Cardiac muscle cell (in vitro differentiated cells and primary cell): ENCODE data around the gene COL5A1. TPM values are rescaled to one million over a fixed set of nuclear protein-coding genes. Genes with fewer than 3 reads are reported as not detected.
"Not testable (repeated sequence)": the region's sequence is repeated elsewhere in the genome, so short reads cannot be mapped to it uniquely, and the experiment has no call there.

Experiments
- DNase-seq, 2 donors: peaks; one replicate each; pipeline versions ENCODE4 v3.0.0 to v3.0.0-alpha.2; 2010 to 2017; ENCODE audit warnings: low read depth in 1 of 2, low spot score in 1 of 2
- H3K27ac ChIP-seq: fragments of 200-600 bp; sonication (generic); 2 replicates; pipeline ENCODE4 v1.5.1; 2016
- H3K27me3 ChIP-seq: fragments of 200-600 bp; sonication (generic); 2 replicates; pipeline ENCODE4 v1.6.0; 2016; ENCODE audit warnings: control low read depth
- H3K36me3 ChIP-seq: fragments of 200-600 bp; sonication (generic); 2 replicates; pipeline ENCODE4 v1.5.1; 2016; ENCODE audit warnings: control low read depth
- H3K4me1 ChIP-seq: fragments of 200-600 bp; sonication (generic); 2 replicates; pipeline ENCODE4 v1.8.1; 2017; ENCODE audit warnings: low read depth, mild to moderate bottlenecking, mixed run types
- H3K4me3 ChIP-seq: fragments of 200-600 bp; sonication (generic); 2 replicates; pipeline ENCODE4 v1.5.1; 2016; ENCODE audit warnings: mild to moderate bottlenecking
- H3K9me3 ChIP-seq: fragments of 200-600 bp; sonication (generic); 2 replicates; pipeline ENCODE4 v1.5.1; 2017; ENCODE audit warnings: low read depth, mild to moderate bottlenecking, control low read depth
- polyA plus RNA-seq: library from polyadenylated mRNA; unstranded; fragments of >200 nt; fragmentation: Nextera tagmentation; extraction: Ambion mirVana; gene quantifications from 2 replicates; pipeline ENCODE4 v1.2.1, GENCODE V29; 2016
- total RNA-seq: library from RNA; depleted of rRNA; stranded (reverse); fragments of >200 nt; gene quantifications from 2 replicates; pipeline ENCODE4 v1.2.3, GENCODE V29; 2016
- TF ChIP-seq, protein P1 (sequence below): IDR thresholded peaks from 2 replicates; pipeline ENCODE4 v1.5.1; 2012; ENCODE audit warnings: low read depth, mild to moderate bottlenecking, low read length

Gene COL5A1
- total and polyA plus RNA-seq, 2 experiments from 2014 or later, result 34.5 to 129 TPM

- peaks cover 32% of the 10 kb centered on the region for H3K4me1 ChIP-seq
- H3K27me3 ChIP-seq, result no peaks in the 10 kb centered on the region
- TF ChIP-seq, protein P1, sequence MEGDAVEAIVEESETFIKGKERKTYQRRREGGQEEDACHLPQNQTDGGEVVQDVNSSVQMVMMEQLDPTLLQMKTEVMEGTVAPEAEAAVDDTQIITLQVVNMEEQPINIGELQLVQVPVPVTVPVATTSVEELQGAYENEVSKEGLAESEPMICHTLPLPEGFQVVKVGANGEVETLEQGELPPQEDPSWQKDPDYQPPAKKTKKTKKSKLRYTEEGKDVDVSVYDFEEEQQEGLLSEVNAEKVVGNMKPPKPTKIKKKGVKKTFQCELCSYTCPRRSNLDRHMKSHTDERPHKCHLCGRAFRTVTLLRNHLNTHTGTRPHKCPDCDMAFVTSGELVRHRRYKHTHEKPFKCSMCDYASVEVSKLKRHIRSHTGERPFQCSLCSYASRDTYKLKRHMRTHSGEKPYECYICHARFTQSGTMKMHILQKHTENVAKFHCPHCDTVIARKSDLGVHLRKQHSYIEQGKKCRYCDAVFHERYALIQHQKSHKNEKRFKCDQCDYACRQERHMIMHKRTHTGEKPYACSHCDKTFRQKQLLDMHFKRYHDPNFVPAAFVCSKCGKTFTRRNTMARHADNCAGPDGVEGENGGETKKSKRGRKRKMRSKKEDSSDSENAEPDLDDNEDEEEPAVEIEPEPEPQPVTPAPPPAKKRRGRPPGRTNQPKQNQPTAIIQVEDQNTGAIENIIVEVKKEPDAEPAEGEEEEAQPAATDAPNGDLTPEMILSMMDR, result no peak
- no peaks in the 10 kb centered on the region for H3K9me3 ChIP-seq
- H3K27ac ChIP-seq, result no peak overlapping the region
- no peaks in the 10 kb centered on the region for H3K36me3 ChIP-seq
- no peak for DNase-seq
- no peak overlapping the region for H3K4me3 ChIP-seq
Observed at GRCh38 chr9:134681061-134681661, 39.6 kb downstream of the COL5A1 start.

GRCh38 chr9:134682026-134682425 is 40.4 kb downstream of the COL5A1 start:
- Histone ChIP-seq H3K4me3 (no peak overlapping the region), H3K27ac (no peak overlapping the region), H3K36me3 (no peaks in the 10 kb centered on the region), H3K27me3 (no peaks in the 10 kb centered on the region), H3K9me3 (no peaks in the 10 kb centered on the region), H3K4me1 (peaks cover 32% of the 10 kb centered on the region)
- DNase-seq, result no peak
- TF ChIP-seq, protein P1, result no peak

- DNase-seq, result no peak
- H3K4me1 ChIP-seq, result peaks cover 32% of the 10 kb centered on the region
- no peaks in the 10 kb centered on the region for H3K27me3 ChIP-seq
- H3K27ac ChIP-seq, result no peak overlapping the region
- TF ChIP-seq, protein P1, result no peak
- no peaks in the 10 kb centered on the region for H3K36me3 ChIP-seq
- no peak overlapping the region for H3K4me3 ChIP-seq
- H3K9me3 ChIP-seq, result no peaks in the 10 kb centered on the region
Observed at GRCh38 chr9:134682651-134683364, 41.2 kb downstream of the COL5A1 start.

DNA sequence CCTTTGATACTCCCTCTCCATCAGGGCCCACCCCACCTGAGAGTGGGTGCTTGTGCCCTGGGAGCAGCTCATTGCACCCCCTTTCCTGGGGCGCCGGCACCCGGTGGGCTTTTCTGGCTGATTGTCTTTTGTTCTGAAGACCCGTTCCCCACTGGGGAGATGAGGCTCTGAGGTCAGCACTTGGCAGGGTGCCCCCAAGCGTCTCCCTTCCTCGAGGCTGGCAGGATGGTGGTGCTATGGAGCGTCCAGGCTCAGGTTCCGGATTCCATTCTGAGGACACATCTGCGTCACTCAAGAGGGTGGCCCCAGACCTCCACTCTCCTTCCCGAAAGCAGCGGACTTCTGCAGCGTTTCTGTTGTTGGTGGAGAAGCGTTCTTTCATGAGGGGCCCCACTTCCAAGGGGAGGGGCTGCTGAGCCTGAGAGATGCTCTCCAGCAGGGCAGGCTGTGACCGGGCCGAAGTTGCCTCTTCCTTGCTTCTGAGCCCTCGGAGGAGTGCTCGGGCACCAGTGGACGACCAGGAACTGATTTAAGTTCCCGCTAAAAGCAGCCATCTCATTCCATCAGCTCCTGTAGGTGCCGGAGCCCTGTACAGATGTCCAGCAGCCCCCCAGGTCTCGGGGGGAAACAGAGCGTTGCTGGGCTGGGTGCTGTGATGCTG is 42.2 kb downstream of the COL5A1 start:
- no peak for DNase-seq
- H3K4me3 ChIP-seq, result no peak overlapping the region
- H3K27ac ChIP-seq, result no peak overlapping the region
- peaks cover 32% of the 10 kb centered on the region for H3K4me1 ChIP-seq
- TF ChIP-seq, protein P1, result no peak
- no peaks in the 10 kb centered on the region for H3K27me3 ChIP-seq
- no peaks in the 10 kb centered on the region for H3K36me3 ChIP-seq
- no peaks in the 10 kb centered on the region for H3K9me3 ChIP-seq

GRCh38 chr9:134684375-134684723 is 42.7 kb downstream of the COL5A1 start:
- no peak for DNase-seq
- H3K4me3 ChIP-seq, result no peak overlapping the region
- H3K4me1 ChIP-seq, result peaks cover 32% of the 10 kb centered on the region
- no peak overlapping the region for H3K27ac ChIP-seq
- H3K9me3 ChIP-seq, result no peaks in the 10 kb centered on the region
- no peaks in the 10 kb centered on the region for H3K27me3 ChIP-seq
- H3K36me3 ChIP-seq, result no peaks in the 10 kb centered on the region
- TF ChIP-seq, protein P1, result no peak

GRCh38 chr9:134684941-134685340 is 43.3 kb downstream of the COL5A1 start:
- H3K4me3 ChIP-seq, H3K27ac ChIP-seq, H3K9me3 ChIP-seq, H3K36me3 ChIP-seq, H3K27me3 ChIP-seq, DNase-seq: not testable (repeated sequence)
- H3K4me1 ChIP-seq, result peaks cover 33% of the 10 kb centered on the region
